Measurements from ENCODE around the gene FCRLB.
"Not testable (repeated sequence)": the region's sequence is repeated elsewhere in the genome, so short reads cannot be mapped to it uniquely, and the experiment has no call there.

FCRLB gene

GRCh38 chr1:161720956-161721737 is at the start of gene FCRLB:
FCRLB (plus strand) TSS chr1:161721544; CDS start chr1:161722673, 1,129 bp downstream.
- DNase-seq: no peak

GRCh38 chr1:161673437-161673836 is 47.9 kb upstream of the FCRLB start:
- not testable (repeated sequence) for DNase-seq

GRCh38 chr1:161674447-161674846 is 46.9 kb upstream of the FCRLB start:
- not testable (repeated sequence) for DNase-seq

- not testable (repeated sequence) for DNase-seq
Observed at GRCh38 chr1:161674908-161675307, 46.4 kb upstream of the FCRLB start.

GRCh38 chr1:161676441-161676840 is 44.9 kb upstream of the FCRLB start:
- no peak for DNase-seq

- no peak for DNase-seq
Observed at GRCh38 chr1:161676958-161677689, 44.2 kb upstream of the FCRLB start.

GRCh38 chr1:161678500-161678899 is 42.8 kb upstream of the FCRLB start:
- DNase-seq: no peak

GRCh38 chr1:161681879-161682278 is 39.5 kb upstream of the FCRLB start:
- DNase-seq: no peak

GRCh38 chr1:161688946-161689345 is 32.4 kb upstream of the FCRLB start:
- no peak for DNase-seq

- DNase-seq: no peak
Observed at GRCh38 chr1:161691846-161692245, 29.5 kb upstream of the FCRLB start.

GRCh38 chr1:161693020-161693712 is 28.2 kb upstream of the FCRLB start:
- DNase-seq: not testable (repeated sequence)

- DNase-seq: not testable (repeated sequence)
Observed at GRCh38 chr1:161698302-161698701, 23.0 kb upstream of the FCRLB start.

- DNase-seq: no peak
Observed at GRCh38 chr1:161702250-161702649, 19.1 kb upstream of the FCRLB start.

GRCh38 chr1:161705537-161705936 is 15.8 kb upstream of the FCRLB start:
- no peak for DNase-seq

- no peak for DNase-seq
Observed at GRCh38 chr1:161706113-161706481, 15.2 kb upstream of the FCRLB start.

GRCh38 chr1:161706482-161707347 is 14.6 kb upstream of the FCRLB start, which contains the start of gene FCRLA:
FCRLA (plus strand) TSS chr1:161707229; CDS start chr1:161707265, 36 bp downstream.
- no peak for DNase-seq

GRCh38 chr1:161707503-161707902 is 13.8 kb upstream of the FCRLB start:
- DNase-seq: no peak

- DNase-seq: no peak
Observed at GRCh38 chr1:161709373-161709772, 12.0 kb upstream of the FCRLB start.

GRCh38 chr1:161710560-161710959 is 10.8 kb upstream of the FCRLB start:
- DNase-seq: no peak

- no peak for DNase-seq
Observed at GRCh38 chr1:161718559-161719324, 2.6 kb upstream of the FCRLB start.

GRCh38 chr1:161719325-161719611 is 2.1 kb upstream of the FCRLB start:
- no peak for DNase-seq

- no peak for DNase-seq
Observed at GRCh38 chr1:161720422-161720821, 922 bp upstream of the FCRLB start.
